HL-60 (cell line): ENCODE results near the gene PACSIN1.

Experiments
- DNase-seq, 2 experiments: peaks; one replicate each; pipeline ENCODE4 v3.0.0-alpha.2; 2010 to 2020; ENCODE audit warnings: low read depth in 1 of 2, low spot score in 1 of 2
- H3K27ac ChIP-seq: fragments of 250-450 bp; sonication (Bioruptor Pico); replicated peaks from 2 replicates; pipeline ENCODE4 v1.5.1; 2020; ENCODE audit warnings: mild to moderate bottlenecking, moderate library complexity
- H3K27me3 ChIP-seq: fragments of 250-450 bp; sonication (Bioruptor Pico); 2 replicates; pipeline ENCODE4 v1.5.1; 2021; ENCODE audit warnings: mild to moderate bottlenecking, moderate library complexity; ENCODE audit not compliant: insufficient read depth, poor library complexity, severe bottlenecking
- H3K4me3 ChIP-seq: replicated peaks from 2 replicates; pipeline ENCODE4 v1.5.1; 2011; ENCODE audit warnings: mild to moderate bottlenecking, control low read depth, low read length; ENCODE audit not compliant: insufficient read depth
- CTCF ChIP-seq: IDR thresholded peaks from one replicate; pipeline ENCODE4 v1.5.1; 2011; ENCODE audit warnings: low read length, control low read depth, inconsistent platforms; ENCODE audit not compliant: insufficient read depth
- GABPA ChIP-seq: IDR thresholded peaks from 2 replicates; pipeline ENCODE4 v1.6.1; 2012; ENCODE audit warnings: low read depth
- POLR2AphosphoS5 ChIP-seq: IDR thresholded peaks from 2 replicates; pipeline ENCODE4 v1.6.1; 2012; ENCODE audit warnings: low read depth
- REST ChIP-seq: IDR thresholded peaks from 2 replicates; pipeline ENCODE4 v1.6.1; 2012; ENCODE audit warnings: low read depth; ENCODE audit not compliant: insufficient replicate concordance
- SPI1 ChIP-seq: IDR thresholded peaks from 2 replicates; pipeline ENCODE4 v1.6.1; 2012; ENCODE audit warnings: low read depth, mild to moderate bottlenecking, borderline replicate concordance

Gene PACSIN1

GRCh38 chr6:34494973-34495372, 29.1 kb downstream of the PACSIN1 start:
- Histone ChIP-seq H3K27me3 (no peaks in the 10 kb centered on the region), H3K27ac (no peak overlapping the region), H3K4me3 (no peak overlapping the region)
- DNase-seq, result no peak
- TF ChIP-seq POLR2AphosphoS5 (no peak), CTCF (no peak), REST (no peak), GABPA (no peak), SPI1 (no peak)

GRCh38 chr6:34496103-34496685, 30.3 kb downstream of the PACSIN1 start:
- TF ChIP-seq CTCF (no peak), REST (no peak), POLR2AphosphoS5 (no peak), GABPA (no peak), SPI1 (no peak)
- H3K4me3 ChIP-seq, result no peak overlapping the region
- no peak for DNase-seq

GRCh38 chr6:34497411-34497810, 31.5 kb downstream of the PACSIN1 start:
- no peak overlapping the region for H3K27ac ChIP-seq
- H3K27me3 ChIP-seq, result no peaks in the 10 kb centered on the region

More at GRCh38 chr6:34496103-34496685, 30.3 kb downstream of the PACSIN1 start:
- Histone ChIP-seq H3K27me3 (no peaks in the 10 kb centered on the region), H3K27ac (no peak overlapping the region)

More at GRCh38 chr6:34497411-34497810, 31.5 kb downstream of the PACSIN1 start:
- no peak for DNase-seq
- H3K4me3 ChIP-seq, result no peak overlapping the region
- no peak for TF ChIP-seq CTCF
- TF ChIP-seq REST, result no peak
- no peak for TF ChIP-seq POLR2AphosphoS5
- TF ChIP-seq SPI1, result no peak
- TF ChIP-seq GABPA, result no peak
